Activated CD4-positive, alpha-beta T cell treated with anti-CD3 and anti-CD28 coated beads, Interleukin-2, Interleukin-6, amounts not matched to agents 100 ng/mL and 50 ng/mL, durations not matched to agents 16 hours and 8 hours (primary cell): ENCODE measurements around the gene DECR2.
"Not testable (repeated sequence)": the region's sequence is repeated elsewhere in the genome, so short reads cannot be mapped to it uniquely, and the experiment has no call there.

Experiments used
- DNase-seq: peaks from one replicate; pipeline ENCODE4 v3.0.0-alpha.2; 2020

The DECR2 gene

GRCh38 chr16:405548-406506 lies 4.1 kb downstream of the DECR2 start:
- DNase-seq = no peak

GRCh38 chr16:407253-407652 lies 5.6 kb downstream of the DECR2 start:
- DNase-seq = no peak

GRCh38 chr16:410516-411178 lies 9.0 kb downstream of the DECR2 start:
- DNase-seq = no peak

- DNase-seq = no peak
These were observed 10.0 kb downstream of the DECR2 start for GRCh38 chr16:411576-412265.

- no peak for DNase-seq
These were observed 12.9 kb downstream of the DECR2 start for GRCh38 chr16:414395-415169.

- DNase-seq = not testable (repeated sequence)
These were observed 13.4 kb downstream of the DECR2 start for GRCh38 chr16:415170-415498.

- not testable (repeated sequence) for DNase-seq
These were observed 20.5 kb downstream of the DECR2 start for GRCh38 chr16:422179-422578.

GRCh38 chr16:424033-424622 lies 22.4 kb downstream of the DECR2 start:
- no peak for DNase-seq

- DNase-seq = no peak
These were observed 23.0 kb downstream of the DECR2 start for GRCh38 chr16:424623-425081.

GRCh38 chr16:425082-425718 lies 23.5 kb downstream of the DECR2 start, which contains the start of gene RAB11FIP3:
Gene RAB11FIP3 (plus strand): TSS chr16:425649. CDS start chr16:426007, 358 bp downstream.
- peak; percentile 92 for DNase-seq

GRCh38 chr16:425740-426114 lies 24.0 kb downstream of the DECR2 start:
- DNase-seq = no peak

- DNase-seq = no peak
These were observed 24.6 kb downstream of the DECR2 start for GRCh38 chr16:426115-426905.

- DNase-seq = no peak
These were observed 25.2 kb downstream of the DECR2 start for GRCh38 chr16:426906-427249.

GRCh38 chr16:427250-427649 lies 25.6 kb downstream of the DECR2 start:
- no peak for DNase-seq

GRCh38 chr16:430904-431303 lies 29.2 kb downstream of the DECR2 start:
- DNase-seq = no peak

GRCh38 chr16:440627-441026 lies 38.9 kb downstream of the DECR2 start:
- DNase-seq = no peak

GRCh38 chr16:441447-441846 lies 39.8 kb downstream of the DECR2 start:
- no peak for DNase-seq

GRCh38 chr16:442976-443375 lies 41.3 kb downstream of the DECR2 start:
- DNase-seq = no peak

GRCh38 chr16:444027-444426 lies 42.3 kb downstream of the DECR2 start:
- DNase-seq = no peak

- DNase-seq = no peak
These were observed 43.9 kb downstream of the DECR2 start for GRCh38 chr16:445566-445965.

- no peak for DNase-seq
These were observed 48.7 kb downstream of the DECR2 start for GRCh38 chr16:450385-450784.
